Type B pancreatic cell (in vitro differentiated cells): Measurements from ENCODE around the gene HCFC1R1. TPM values are rescaled to one million over a fixed set of nuclear protein-coding genes. Genes with fewer than 3 reads are reported as not detected.

Experiments
- DNase-seq: peaks from one replicate; pipeline ENCODE4 v3.0.0; 2021; ENCODE audit warnings: mixed read lengths; ENCODE audit not compliant: unreplicated experiment; ENCODE audit errors: extremely low spot score
- H3K27ac Mint-ChIP-seq: 2 replicates; pipeline ENCODE4 v1.8.0; 2021; ENCODE audit warnings: mild to moderate bottlenecking, mixed read lengths
- H3K27me3 Mint-ChIP-seq: 2 replicates; pipeline ENCODE4 v1.8.0; 2021; ENCODE audit warnings: mixed read lengths
- H3K36me3 Mint-ChIP-seq: 2 replicates; pipeline ENCODE4 v1.8.0; 2021; ENCODE audit warnings: mixed read lengths
- H3K4me1 Mint-ChIP-seq: one replicate; pipeline ENCODE4 v1.8.0; 2021; ENCODE audit warnings: mixed read lengths; ENCODE audit not compliant: unreplicated experiment
- H3K4me3 Mint-ChIP-seq: 2 replicates; pipeline ENCODE4 v1.8.0; 2021; ENCODE audit warnings: mild to moderate bottlenecking, mixed read lengths
- H3K9me3 Mint-ChIP-seq: 2 replicates; pipeline ENCODE4 v1.8.0; 2021; ENCODE audit warnings: mixed read lengths
- CTCF ChIP-seq: fragments of 200-600 bp; sonication (generic); conservative IDR thresholded peaks from 2 replicates; pipeline ENCODE4 v1.5.0; 2021; ENCODE audit warnings: antibody characterized with exemption, mild to moderate bottlenecking
- total RNA-seq: library from RNA; stranded (reverse); gene quantifications from 2 replicates; pipeline ENCODE4 v1.2.1, GENCODE V29; 2021; ENCODE audit warnings: low replicate concordance

Gene HCFC1R1
- total RNA-seq, 1 donor from 2014 or later: 34.8 TPM

GRCh38 chr16:3017794-3018506 is 5.8 kb downstream of the HCFC1R1 start, which contains the start of gene CLDN6:
TSS of gene CLDN6 (minus strand) at chr16:3018183. CDS start at chr16:3016021, 2,162 bp downstream.
- Mint-ChIP-seq H3K4me1 (peaks cover 26% of the 10 kb centered on the region), H3K4me3 (peak within 1 kb of the TSS; percentile 91), H3K36me3 (no peaks in the 10 kb centered on the region), H3K27me3 (peaks cover 42% of the 10 kb centered on the region), H3K27ac (peak within 1 kb of the TSS; percentile 93), H3K9me3 (no peaks in the 10 kb centered on the region)
- TF ChIP-seq CTCF: peak; percentile 68
- DNase-seq: peak; percentile 88

GRCh38 chr16:3017344-3017743 is 6.4 kb downstream of the HCFC1R1 start:
- no peak for DNase-seq
- H3K4me1 Mint-ChIP-seq: peaks cover 20% of the 10 kb centered on the region
- H3K36me3 Mint-ChIP-seq: no peaks in the 10 kb centered on the region
- no peak for TF ChIP-seq CTCF
- H3K4me3 Mint-ChIP-seq: peak overlapping the region; percentile 83
- H3K27ac Mint-ChIP-seq: peak overlapping the region; percentile 85
- peaks cover 48% of the 10 kb centered on the region for H3K27me3 Mint-ChIP-seq
- H3K9me3 Mint-ChIP-seq: no peaks in the 10 kb centered on the region

- Mint-ChIP-seq H3K27ac (peak overlapping the region; percentile 93), H3K36me3 (no peaks in the 10 kb centered on the region), H3K27me3 (peaks cover 56% of the 10 kb centered on the region), H3K4me3 (peak overlapping the region; percentile 88), H3K4me1 (peaks cover 8% of the 10 kb centered on the region), H3K9me3 (no peaks in the 10 kb centered on the region)
- no peak for DNase-seq
- no peak for TF ChIP-seq CTCF
Observed at GRCh38 chr16:3015865-3016521, 7.7 kb downstream of the HCFC1R1 start.

- H3K4me3 Mint-ChIP-seq: peak overlapping the region; percentile 61
- no peaks in the 10 kb centered on the region for H3K9me3 Mint-ChIP-seq
- no peaks in the 10 kb centered on the region for H3K36me3 Mint-ChIP-seq
- peak overlapping the region; percentile 74 for H3K27ac Mint-ChIP-seq
- TF ChIP-seq CTCF: no peak
- peaks cover 6% of the 10 kb centered on the region for H3K4me1 Mint-ChIP-seq
- DNase-seq: no peak
- H3K27me3 Mint-ChIP-seq: peaks cover 54% of the 10 kb centered on the region
Observed at GRCh38 chr16:3014971-3015370, 8.8 kb downstream of the HCFC1R1 start.

- no peak for TF ChIP-seq CTCF
- peaks cover 56% of the 10 kb centered on the region for H3K27me3 Mint-ChIP-seq
- no peak for DNase-seq
- H3K27ac Mint-ChIP-seq: peak overlapping the region; percentile 70
- H3K36me3 Mint-ChIP-seq: no peaks in the 10 kb centered on the region
- H3K4me1 Mint-ChIP-seq: peaks cover 4% of the 10 kb centered on the region
- peak overlapping the region; percentile 61 for H3K4me3 Mint-ChIP-seq
- no peaks in the 10 kb centered on the region for H3K9me3 Mint-ChIP-seq
Observed at GRCh38 chr16:3013998-3014690, 9.6 kb downstream of the HCFC1R1 start.
